HG02884 (cell line): ENCODE data around the gene FGD3.
"Not testable (repeated sequence)": the region's sequence is repeated elsewhere in the genome, so short reads cannot be mapped to it uniquely, and the experiment has no call there.

ENCODE experiments used
- ATAC-seq: cut with Tn5 transposase; IDR thresholded peaks from one replicate; pipeline ENCODE4 v1.9.1; 2021; ENCODE audit warnings: mild to moderate bottlenecking, moderate library complexity; ENCODE audit not compliant: unreplicated experiment

The FGD3 gene

GRCh38 chr9:93004561-93004960 is 57.2 kb downstream of the FGD3 start:
- no peak for ATAC-seq

- ATAC-seq = no peak
Measured at GRCh38 chr9:93005876-93006275, 58.6 kb downstream of the FGD3 start.

- ATAC-seq = no peak
Measured at GRCh38 chr9:93007529-93008058, 60.3 kb downstream of the FGD3 start.

GRCh38 chr9:93008457-93008856 is 61.1 kb downstream of the FGD3 start:
- no peak for ATAC-seq

- no peak for ATAC-seq
Measured at GRCh38 chr9:93009337-93010015, 62.2 kb downstream of the FGD3 start.

- ATAC-seq = no peak
Measured at GRCh38 chr9:93010056-93010455, 62.7 kb downstream of the FGD3 start.

- ATAC-seq = no peak
Measured at GRCh38 chr9:93010704-93011103, 63.4 kb downstream of the FGD3 start.

GRCh38 chr9:93011114-93011513 is 63.8 kb downstream of the FGD3 start:
- ATAC-seq = no peak

- no peak for ATAC-seq
Measured at GRCh38 chr9:93012963-93013855, 65.9 kb downstream of the FGD3 start.

- no peak for ATAC-seq
Measured at GRCh38 chr9:93013856-93014582, 66.7 kb downstream of the FGD3 start.

GRCh38 chr9:93015190-93015589 is 67.9 kb downstream of the FGD3 start:
- not testable (repeated sequence) for ATAC-seq

GRCh38 chr9:93017621-93018020 is 70.3 kb downstream of the FGD3 start:
- ATAC-seq = no peak

GRCh38 chr9:93020151-93020550 is 72.8 kb downstream of the FGD3 start:
- ATAC-seq = no peak

- ATAC-seq = no peak
Measured at GRCh38 chr9:93020771-93021670, 73.7 kb downstream of the FGD3 start.

GRCh38 chr9:93022066-93022465 is 74.7 kb downstream of the FGD3 start:
- ATAC-seq = no peak

GRCh38 chr9:93022721-93023520 is 75.6 kb downstream of the FGD3 start:
- ATAC-seq = no peak

GRCh38 chr9:93023521-93023815 is 76.1 kb downstream of the FGD3 start:
- no peak for ATAC-seq

- ATAC-seq = no peak
Measured at GRCh38 chr9:93024646-93024910, 77.3 kb downstream of the FGD3 start.

GRCh38 chr9:93024986-93025630 is 77.8 kb downstream of the FGD3 start:
- ATAC-seq = no peak
